Measurements from ENCODE around the gene NEFH. TPM values are rescaled to one million over a fixed set of nuclear protein-coding genes. Genes with fewer than 3 reads are reported as not detected.
A peak's percentile ranks its signal among the peaks of the same experiment; 100 is the strongest.

The NEFH gene
- total RNA-seq, 1 experiment from 2014 or later: not detected

DNA sequence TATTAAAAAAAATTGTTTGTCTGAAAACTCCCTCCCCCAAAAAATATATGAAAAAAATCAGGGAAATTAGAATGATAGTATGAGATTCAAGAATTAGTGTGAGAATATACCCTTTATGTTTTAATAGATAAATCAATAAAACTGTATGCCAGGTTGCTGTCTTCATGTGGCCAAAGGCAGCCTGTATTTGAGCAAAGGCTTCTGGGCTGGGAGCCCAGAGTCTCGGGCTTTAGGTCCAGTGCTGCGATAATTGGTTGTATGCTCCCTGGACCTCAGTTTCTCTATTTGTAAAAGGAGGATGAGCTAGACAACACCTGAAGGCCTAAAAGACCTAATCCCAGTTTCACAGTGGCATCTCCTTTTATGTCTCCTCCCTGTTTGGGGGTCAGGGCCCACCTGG is 43.7 kb downstream of the NEFH start:
- no peaks in the 10 kb centered on the region for H3K27me3 Mint-ChIP-seq (ENCODE audit: unreplicated experiment)
- no peak overlapping the region for H3K4me3 Mint-ChIP-seq (ENCODE audit: low read depth, unreplicated experiment)
- TF ChIP-seq, protein P1, sequence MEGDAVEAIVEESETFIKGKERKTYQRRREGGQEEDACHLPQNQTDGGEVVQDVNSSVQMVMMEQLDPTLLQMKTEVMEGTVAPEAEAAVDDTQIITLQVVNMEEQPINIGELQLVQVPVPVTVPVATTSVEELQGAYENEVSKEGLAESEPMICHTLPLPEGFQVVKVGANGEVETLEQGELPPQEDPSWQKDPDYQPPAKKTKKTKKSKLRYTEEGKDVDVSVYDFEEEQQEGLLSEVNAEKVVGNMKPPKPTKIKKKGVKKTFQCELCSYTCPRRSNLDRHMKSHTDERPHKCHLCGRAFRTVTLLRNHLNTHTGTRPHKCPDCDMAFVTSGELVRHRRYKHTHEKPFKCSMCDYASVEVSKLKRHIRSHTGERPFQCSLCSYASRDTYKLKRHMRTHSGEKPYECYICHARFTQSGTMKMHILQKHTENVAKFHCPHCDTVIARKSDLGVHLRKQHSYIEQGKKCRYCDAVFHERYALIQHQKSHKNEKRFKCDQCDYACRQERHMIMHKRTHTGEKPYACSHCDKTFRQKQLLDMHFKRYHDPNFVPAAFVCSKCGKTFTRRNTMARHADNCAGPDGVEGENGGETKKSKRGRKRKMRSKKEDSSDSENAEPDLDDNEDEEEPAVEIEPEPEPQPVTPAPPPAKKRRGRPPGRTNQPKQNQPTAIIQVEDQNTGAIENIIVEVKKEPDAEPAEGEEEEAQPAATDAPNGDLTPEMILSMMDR (IDR thresholded peaks at IDR 0.05; ENCODE audit: unreplicated experiment): no peak
- H3K27ac Mint-ChIP-seq (ENCODE audit: unreplicated experiment): no peak overlapping the region
- peaks cover 37% of the 10 kb centered on the region for H3K36me3 Mint-ChIP-seq (ENCODE audit: insufficient read depth, unreplicated experiment)
- CTCF ChIA-PET: interaction anchor here (1.1 to 2.1 kb wide), 7 partner anchors 11 to 147 kb away, joined by 3 to 10 read pairs (median 3); partner anchors contain the start of gene THOC5
- BruUV-seq (replicated peaks): no TSS peak
- intact Hi-C loops (cut with micrococcal nuclease; ENCODE audit: unreplicated experiment): loop anchor here (1.0 kb wide), 1 partner anchor 128 kb away; no protein-coding TSS in a partner anchor
- H3K4me1 Mint-ChIP-seq (ENCODE audit: low read depth, unreplicated experiment): no peaks in the 10 kb centered on the region
- no peaks in the 10 kb centered on the region for H3K9me3 Mint-ChIP-seq (ENCODE audit: low read depth, unreplicated experiment)
- DNase-seq: no peak

DNA sequence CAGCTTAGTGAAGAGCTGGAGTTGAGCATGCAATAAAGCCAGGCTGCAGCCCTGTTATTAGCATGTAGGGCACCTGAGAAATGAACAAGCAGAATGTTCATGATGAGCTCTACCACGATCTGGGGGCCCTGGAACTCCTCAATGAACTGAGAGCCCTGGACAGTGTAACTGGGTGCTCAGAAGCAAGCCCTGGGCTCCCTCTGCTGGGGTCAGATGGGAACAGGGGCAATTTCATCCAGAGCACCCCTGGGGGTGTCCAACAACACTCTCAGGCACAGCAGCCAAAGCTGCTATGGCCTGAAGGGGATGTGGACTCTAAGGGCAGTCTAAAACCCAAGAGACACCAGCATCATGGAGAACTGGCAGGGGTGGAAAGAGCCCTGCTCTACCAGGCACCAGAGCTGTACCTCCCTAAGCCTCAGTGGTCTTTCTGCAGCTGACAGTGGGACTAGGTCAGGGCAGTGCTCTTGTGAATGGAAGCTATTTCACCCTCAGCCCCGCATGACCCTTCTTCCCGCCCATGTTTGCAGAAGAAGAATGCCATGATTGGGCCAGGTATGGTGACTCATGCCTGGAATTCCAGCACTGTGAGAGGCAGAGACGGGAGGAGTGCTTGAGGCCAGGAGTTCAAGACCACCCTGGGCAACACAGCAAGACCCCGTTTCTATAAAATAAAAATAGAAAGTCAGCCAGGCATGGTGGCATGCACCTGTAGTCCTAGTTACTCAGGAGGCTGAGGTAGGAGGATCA is 44.6 kb downstream of the NEFH start:
- CTCF ChIA-PET: interaction anchor here (0.6 to 2.1 kb wide), 8 partner anchors 12 to 148 kb away, joined by 3 to 10 read pairs (median 3); partner anchors contain the start of gene THOC5
- Mint-ChIP-seq H3K36me3 (ENCODE audit: insufficient read depth, unreplicated experiment) (peaks cover 37% of the 10 kb centered on the region), H3K4me3 (ENCODE audit: low read depth, unreplicated experiment) (no peak overlapping the region), H3K27me3 (ENCODE audit: unreplicated experiment) (no peaks in the 10 kb centered on the region), H3K27ac (ENCODE audit: unreplicated experiment) (no peak overlapping the region), H3K9me3 (ENCODE audit: low read depth, unreplicated experiment) (no peaks in the 10 kb centered on the region), H3K4me1 (ENCODE audit: low read depth, unreplicated experiment) (no peaks in the 10 kb centered on the region)
- intact Hi-C loops (cut with micrococcal nuclease; ENCODE audit: unreplicated experiment): loop anchor here (1.0 kb wide), 1 partner anchor 129 kb away; no protein-coding TSS in a partner anchor
- TF ChIP-seq, protein P1 (IDR thresholded peaks at IDR 0.05; ENCODE audit: unreplicated experiment): peak; percentile 53
- peak; percentile 64 for DNase-seq
- no TSS peak for BruUV-seq (replicated peaks)

DNA sequence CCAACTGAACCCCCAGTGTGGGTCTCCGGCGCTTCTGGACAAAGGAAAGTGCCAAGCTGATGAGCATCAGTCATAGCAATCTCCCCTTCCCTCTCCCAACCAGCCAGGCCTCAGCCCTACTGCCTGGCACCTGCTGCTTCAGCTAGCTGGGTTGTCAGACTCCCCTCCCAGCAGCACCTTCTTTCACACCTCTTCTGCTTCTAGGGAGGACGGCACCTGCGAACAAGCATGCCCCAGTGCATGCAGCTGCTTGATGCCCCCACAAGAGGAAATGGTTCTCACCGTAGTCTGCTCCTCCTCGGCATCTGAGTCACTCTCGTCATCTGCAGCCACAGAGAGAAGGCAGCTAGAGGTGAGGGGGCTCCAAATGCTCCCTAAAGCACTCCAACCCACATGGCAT is 48.1 kb downstream of the NEFH start:
- DNase-seq: no peak
- peaks cover 33% of the 10 kb centered on the region for H3K36me3 Mint-ChIP-seq (ENCODE audit: insufficient read depth, unreplicated experiment)
- intact Hi-C loops (cut with micrococcal nuclease; ENCODE audit: unreplicated experiment): no loop called here
- no peak overlapping the region for H3K27ac Mint-ChIP-seq (ENCODE audit: unreplicated experiment)
- TF ChIP-seq, protein P1 (IDR thresholded peaks at IDR 0.05; ENCODE audit: unreplicated experiment): no peak
- H3K4me1 Mint-ChIP-seq (ENCODE audit: low read depth, unreplicated experiment): no peaks in the 10 kb centered on the region
- no peak overlapping the region for H3K4me3 Mint-ChIP-seq (ENCODE audit: low read depth, unreplicated experiment)
- BruUV-seq (replicated peaks): no TSS peak
- H3K27me3 Mint-ChIP-seq (ENCODE audit: unreplicated experiment): no peaks in the 10 kb centered on the region
- H3K9me3 Mint-ChIP-seq (ENCODE audit: low read depth, unreplicated experiment): no peaks in the 10 kb centered on the region
- CTCF ChIA-PET: no interaction called here

DNA sequence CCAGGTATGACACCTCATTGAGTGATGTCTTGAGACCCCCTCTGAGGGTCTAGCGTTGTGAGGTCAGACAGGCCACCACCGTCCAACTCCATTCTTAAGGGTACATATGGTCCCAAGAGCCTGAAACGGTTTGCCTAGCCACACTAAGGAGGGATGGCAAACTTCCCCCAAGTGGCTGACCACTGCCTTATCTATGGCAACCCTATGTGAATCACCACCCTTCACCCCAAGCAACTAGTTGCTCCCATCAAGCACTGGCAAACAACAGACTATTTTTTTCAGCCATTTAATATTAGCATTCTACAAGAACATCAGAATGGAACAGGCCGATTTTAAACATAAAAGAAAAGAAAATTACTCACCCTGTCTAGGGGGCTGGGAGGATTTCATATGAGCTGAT is 50.7 kb downstream of the NEFH start:
- H3K36me3 Mint-ChIP-seq (ENCODE audit: insufficient read depth, unreplicated experiment): peaks cover 39% of the 10 kb centered on the region
- no peaks in the 10 kb centered on the region for H3K27me3 Mint-ChIP-seq (ENCODE audit: unreplicated experiment)
- no peak for DNase-seq
- BruUV-seq (replicated peaks): no TSS peak
- H3K4me1 Mint-ChIP-seq (ENCODE audit: low read depth, unreplicated experiment): no peaks in the 10 kb centered on the region
- TF ChIP-seq, protein P1 (IDR thresholded peaks at IDR 0.05; ENCODE audit: unreplicated experiment): no peak
- CTCF ChIA-PET: no interaction called here
- no peak overlapping the region for H3K27ac Mint-ChIP-seq (ENCODE audit: unreplicated experiment)
- intact Hi-C loops (cut with micrococcal nuclease; ENCODE audit: unreplicated experiment): no loop called here
- H3K4me3 Mint-ChIP-seq (ENCODE audit: low read depth, unreplicated experiment): no peak overlapping the region
- H3K9me3 Mint-ChIP-seq (ENCODE audit: low read depth, unreplicated experiment): no peaks in the 10 kb centered on the region

Data from Calu3 (cell line).